GM18907 (cell line): ENCODE results near the gene DDX41.

ENCODE experiments used
- ATAC-seq: cut with Tn5 transposase; IDR thresholded peaks from one replicate; pipeline ENCODE4 v1.9.1; 2021; ENCODE audit warnings: mild to moderate bottlenecking, moderate library complexity; ENCODE audit not compliant: unreplicated experiment

The DDX41 gene

GRCh38 chr5:177513500-177513899 is 3.3 kb downstream of the DDX41 start:
- no peak for ATAC-seq

- ATAC-seq: no peak
Observed at GRCh38 chr5:177512736-177513380, 3.9 kb downstream of the DDX41 start.

- no peak for ATAC-seq
Observed at GRCh38 chr5:177511796-177512675, 4.7 kb downstream of the DDX41 start.

DNA sequence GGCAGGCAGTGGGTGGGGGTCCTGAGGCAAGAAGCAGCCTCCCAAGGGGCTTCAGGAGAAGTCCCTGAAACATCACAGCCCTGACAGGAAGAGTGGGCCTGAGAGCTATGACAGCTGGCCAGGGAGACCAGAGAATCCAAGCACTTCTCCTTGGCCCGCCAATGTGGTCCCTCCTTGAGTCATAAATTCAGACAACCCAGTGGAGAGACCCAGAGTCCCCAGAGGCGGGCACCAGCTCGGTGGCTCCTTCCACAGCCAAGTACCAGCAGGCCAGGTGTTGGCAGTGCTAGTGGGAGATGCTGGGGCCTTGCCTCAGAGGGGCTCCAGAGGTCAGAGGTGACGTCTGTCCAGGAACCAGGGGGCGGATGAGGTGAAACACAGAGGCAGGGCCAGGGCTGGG is 5.6 kb downstream of the DDX41 start:
- no peak for ATAC-seq

DNA sequence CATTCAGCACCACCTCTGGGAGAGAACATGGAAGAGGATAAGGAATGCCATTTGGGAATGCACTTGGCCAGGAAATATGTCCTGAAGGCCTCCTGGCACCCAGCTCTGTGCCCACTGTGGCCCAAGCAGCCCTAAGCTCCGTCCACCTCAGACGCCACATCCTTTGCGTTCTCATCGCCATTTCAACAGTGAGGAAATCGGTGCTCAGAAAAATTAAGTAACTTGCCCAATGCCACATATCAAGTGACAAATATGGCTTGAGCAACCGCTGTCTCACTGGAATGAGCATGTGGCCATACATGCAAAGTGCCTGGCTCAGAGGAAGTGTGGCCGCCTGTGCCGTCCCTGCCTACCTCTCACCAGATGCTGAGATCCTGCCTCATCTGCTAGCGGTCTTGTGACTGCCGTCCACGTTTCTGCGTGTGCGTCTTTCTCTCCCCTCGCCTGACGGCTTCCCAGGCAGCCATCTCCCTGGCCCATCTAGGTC is 6.2 kb downstream of the DDX41 start:
- peak; percentile 40 for ATAC-seq

DNA sequence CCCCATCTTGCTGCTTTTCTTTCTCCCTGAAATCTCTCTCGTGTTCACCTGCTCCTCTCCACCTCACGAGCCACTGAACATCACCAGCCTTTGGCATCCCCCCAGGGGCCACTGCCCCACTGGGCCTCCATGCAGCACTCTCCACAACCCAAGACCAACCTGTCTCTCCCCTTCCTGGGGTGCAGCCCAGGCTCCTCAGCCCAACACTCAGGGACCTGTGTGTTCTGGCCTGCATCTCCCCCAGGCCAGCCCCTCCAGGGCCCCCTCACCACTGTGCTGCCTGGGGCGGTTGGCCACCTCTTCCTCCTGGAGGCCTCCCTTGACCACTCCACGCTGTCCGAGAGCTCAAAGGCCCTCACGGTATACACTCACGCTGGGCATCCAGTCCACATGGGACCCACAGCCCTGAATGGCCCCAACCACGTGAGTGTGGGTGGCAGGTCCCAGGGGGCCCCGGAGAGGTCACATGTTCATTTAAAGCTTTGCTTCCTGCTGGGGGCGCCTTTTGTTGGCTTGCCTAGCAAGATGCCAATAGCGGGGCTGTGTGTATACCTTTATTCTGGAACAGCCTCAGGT is 6.7 kb downstream of the DDX41 start:
- ATAC-seq: peak; percentile 33

DNA sequence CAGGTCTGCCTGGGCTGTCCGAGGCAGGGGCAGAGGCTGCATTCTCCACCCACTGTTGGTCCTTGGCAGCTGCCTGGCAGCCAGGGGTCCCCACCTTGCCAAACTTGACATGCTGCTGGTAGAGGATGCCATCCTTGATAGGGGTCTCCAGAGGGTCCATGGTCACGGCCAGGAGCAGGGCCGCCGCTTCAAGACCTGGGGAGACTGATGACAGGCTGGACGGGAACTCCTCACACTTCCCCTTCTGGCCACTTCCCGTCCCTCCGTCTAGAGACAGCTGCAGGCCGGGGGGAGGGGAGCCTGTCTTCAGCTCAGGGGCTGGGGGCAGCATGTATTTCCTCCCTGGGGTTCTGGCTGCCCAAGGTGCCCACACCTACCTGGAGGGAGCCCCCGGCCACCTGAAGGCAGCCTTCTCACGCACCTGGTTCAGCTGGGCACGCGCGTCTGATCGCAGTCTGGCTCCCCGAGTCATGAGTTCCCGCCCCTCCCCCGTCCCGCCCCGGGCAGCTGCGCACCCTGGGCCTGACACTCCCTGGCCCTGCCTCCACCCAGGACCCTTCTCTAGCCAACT is 7.3 kb downstream of the DDX41 start, which contains the start of gene DOK3:
DOK3 (minus strand) TSS at position 446 of the 571 bp plus-strand sequence; CDS start at position 160, 286 bp downstream.
- peak; percentile 31 for ATAC-seq

DNA sequence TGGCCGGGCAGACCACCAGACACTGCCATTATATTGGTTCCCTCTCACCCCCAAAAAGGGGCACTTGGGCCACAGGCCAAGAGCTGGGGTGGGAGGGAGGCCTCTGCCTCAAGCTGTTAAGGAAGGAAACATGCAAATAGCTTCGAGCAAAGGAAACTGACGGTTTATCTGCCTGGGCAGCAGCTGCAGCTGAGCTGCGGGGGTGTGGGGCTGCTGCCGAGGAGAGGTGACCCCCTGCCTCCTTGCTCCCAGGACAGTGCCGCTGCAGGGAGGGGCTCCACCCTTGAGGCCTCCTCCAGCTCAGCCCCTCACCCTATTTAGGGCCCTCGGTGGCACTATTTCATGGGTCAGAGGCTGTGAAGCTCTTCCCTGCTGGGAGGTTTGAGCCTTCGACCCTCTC is 7.9 kb downstream of the DDX41 start:
- no peak for ATAC-seq

DNA sequence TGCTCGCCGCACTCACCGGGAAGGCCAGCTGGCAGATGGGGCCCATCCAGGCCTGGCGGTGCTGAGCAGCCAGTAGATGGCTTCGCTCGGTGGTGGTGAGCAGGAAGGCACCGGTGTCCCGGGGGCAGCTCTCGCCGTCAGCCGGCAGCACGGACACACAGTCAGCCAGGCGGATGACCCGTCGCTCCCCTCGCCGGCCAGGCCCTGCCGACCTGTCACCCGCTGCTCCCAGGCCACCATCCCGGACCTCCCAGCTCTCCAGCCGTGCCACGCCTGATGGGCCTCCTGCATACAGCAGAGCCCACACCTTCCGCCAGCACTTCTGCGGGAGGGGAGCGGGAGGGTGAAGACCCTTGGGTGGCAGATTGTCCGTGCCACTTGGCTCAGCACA is 8.5 kb downstream of the DDX41 start:
- ATAC-seq: no peak

GRCh38 chr5:177507596-177508220 is 9.1 kb downstream of the DDX41 start:
- ATAC-seq: no peak

- no peak for ATAC-seq
Observed at GRCh38 chr5:177507165-177507564, 9.6 kb downstream of the DDX41 start.

- ATAC-seq: no peak
Observed at GRCh38 chr5:177505075-177505474, 11.7 kb downstream of the DDX41 start.

GRCh38 chr5:177504086-177505056 is 12.4 kb downstream of the DDX41 start:
- no peak for ATAC-seq

- ATAC-seq: no peak
Observed at GRCh38 chr5:177503351-177504085, 13.2 kb downstream of the DDX41 start.

- ATAC-seq: no peak
Observed at GRCh38 chr5:177502886-177503285, 13.9 kb downstream of the DDX41 start.

GRCh38 chr5:177501874-177502678 is 14.7 kb downstream of the DDX41 start:
- no peak for ATAC-seq

DNA sequence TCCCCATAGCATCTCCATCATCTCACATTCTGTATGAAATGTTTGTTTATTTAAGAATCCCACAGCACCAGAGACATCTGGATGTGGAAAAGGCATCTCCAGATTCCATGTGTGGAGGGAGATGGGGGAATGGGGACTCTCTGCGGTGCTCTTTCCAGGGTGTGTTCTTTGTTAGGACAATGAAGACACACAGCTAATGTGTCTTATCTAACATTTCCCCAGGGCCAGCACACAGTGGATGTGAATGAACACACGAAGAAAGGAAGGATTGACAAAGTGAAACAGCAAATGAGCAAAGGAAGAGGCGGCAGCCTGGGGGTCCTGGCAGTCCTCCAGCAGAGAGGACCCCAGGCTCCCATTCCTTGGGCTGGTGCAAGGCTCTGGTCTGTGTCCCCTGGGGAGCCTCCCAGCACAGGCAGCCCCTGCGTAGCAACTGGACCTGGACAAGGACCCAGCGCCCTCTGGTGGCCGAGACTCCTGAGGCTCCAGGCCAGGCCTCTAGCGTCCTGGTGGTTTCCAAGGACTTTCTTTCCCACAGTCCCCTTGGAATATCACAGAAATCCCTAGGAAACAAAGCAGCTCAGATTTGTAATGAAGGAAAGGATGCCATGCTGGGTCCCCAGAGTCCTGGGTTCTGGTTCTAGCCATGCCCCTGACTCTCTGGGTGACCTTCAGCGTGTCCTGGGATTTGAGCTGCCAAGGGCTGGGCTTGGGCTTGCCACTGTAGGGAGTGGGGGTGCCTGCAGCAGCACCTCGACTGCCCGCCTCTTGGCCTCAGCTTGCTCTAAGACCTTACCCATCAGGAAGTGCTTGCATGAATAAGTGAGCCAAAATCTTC is 15.9 kb downstream of the DDX41 start:
- no peak for ATAC-seq
